Left lung (tissue), 10 donors: Measurements from ENCODE around the gene PTPRM. TPM values are rescaled to one million over a fixed set of nuclear protein-coding genes. Genes with fewer than 3 reads are reported as not detected.

Experiments
- ATAC-seq: fragments of 200-7000 bp; cut with Tn5 transposase; one replicate; pipeline ENCODE4 v1.9.1; 2020; ENCODE audit warnings: moderate library complexity
- DNase-seq, 4 donors: peaks; one replicate each; pipeline ENCODE4 v3.0.0-alpha.2; 2013 to 2020
- H3K27ac ChIP-seq, 2 donors: fragments of 200-600 bp; sonication (generic) in 1 of 2; one replicate each; pipeline versions ENCODE4 v1.5.0 to v1.8.0; 2020 to 2021
- H3K27me3 ChIP-seq, 2 donors: fragments of 200-600 bp; sonication (generic) in 1 of 2; one replicate each; pipeline versions ENCODE4 v1.5.0 to v1.8.0; 2020 to 2021
- H3K36me3 ChIP-seq, 2 donors: fragments of 200-600 bp; sonication (generic) in 1 of 2; one replicate each; pipeline versions ENCODE4 v1.5.0 to v1.8.0; 2020 to 2021
- H3K4me1 ChIP-seq, 2 donors: fragments of 200-600 bp; one replicate each; pipeline ENCODE4 v1.8.0; 2021
- H3K4me3 ChIP-seq, 2 donors: fragments of 200-600 bp; sonication (generic) in 1 of 2; one replicate each; pipeline versions ENCODE4 v1.5.0 to v1.8.0; 2020 to 2021; ENCODE audit warnings: mild to moderate bottlenecking in 1 of 2
- H3K9me3 ChIP-seq, 2 donors: fragments of 200-600 bp; sonication (generic) in 1 of 2; one replicate each; pipeline versions ENCODE4 v1.5.0 to v1.8.0; 2020 to 2021
- intact Hi-C, 2 donors: fragments of 100-400 bp; cut with DNase I; formaldehyde crosslinking; loops; one replicate each; pipeline versions ENCODE4 v1.11.2 to v1.14.2; 2022
- polyA plus RNA-seq, 6 donors: library from polyadenylated mRNA; unstranded; fragments of 120-200 nt; gene quantifications; one replicate each; pipeline ENCODE4 v1.2.1, GENCODE V29; 2013; ENCODE audit not compliant: insufficient read length in 6 of 6
- total RNA-seq, 2 donors: library from RNA; stranded (reverse); fragmentation: NEBNext Ultra II Directional; extraction: Animal tissue kit (Norgen Biotek cat#: 25700); gene quantifications; one replicate each; pipeline ENCODE4 v1.2.1, GENCODE V29; 2021
- TF ChIP-seq, protein P1 (sequence below), 2 donors: fragments of 200-600 bp; sonication (generic) in 1 of 2; IDR thresholded peaks; one replicate each; pipeline versions ENCODE4 v1.5.0 to v1.8.0; 2021; ENCODE audit warnings: antibody characterized with exemption in 2 of 2
- donor health status: DM: no; HTN: yes; CAD: no.
- donor health status: DM: no; HTN: no; CAD: no.

The PTPRM gene
- total and polyA plus RNA-seq, 8 donors = 76.4 to 99.6 (median 90.1) TPM

DNA sequence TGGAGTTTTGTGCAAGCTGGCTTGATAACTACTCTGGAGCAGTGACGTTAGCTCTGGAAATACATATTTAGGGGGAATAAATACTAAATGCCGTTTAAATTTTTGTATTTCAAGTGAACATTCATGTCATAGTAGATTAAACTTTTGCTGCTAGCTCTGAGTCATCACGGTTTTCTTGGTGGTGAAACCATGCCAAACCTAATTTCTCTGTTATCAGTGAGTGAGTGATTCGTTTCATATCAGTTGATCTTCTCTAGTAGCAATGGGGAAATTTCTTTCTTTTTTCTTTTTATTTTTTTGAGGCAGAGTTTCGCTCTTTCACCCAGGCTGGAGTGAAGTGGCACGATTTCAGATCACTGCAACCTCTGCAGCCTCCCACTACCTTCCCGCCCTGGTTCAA, 211.1 kb downstream of the PTPRM start:
- intact Hi-C loops = no loop called here

DNA sequence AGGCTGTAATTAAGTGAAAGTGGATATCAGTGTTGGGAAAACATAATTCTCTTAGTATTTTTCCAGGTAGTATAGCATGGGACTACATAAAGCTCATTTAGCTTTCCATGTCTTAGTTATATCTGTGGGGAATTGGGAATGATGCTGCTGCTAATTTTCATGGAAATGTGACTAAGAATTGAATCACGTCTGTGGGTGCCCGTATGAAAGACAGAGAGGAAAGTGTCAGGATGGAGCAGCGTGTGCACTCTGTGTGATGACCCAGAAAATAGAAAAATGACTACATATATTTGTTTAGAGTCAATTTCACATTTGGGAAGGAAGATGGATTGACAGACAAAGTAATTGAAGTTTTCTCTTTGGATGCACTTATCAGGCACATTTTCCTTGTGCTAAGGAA, 212.1 kb downstream of the PTPRM start:
- intact Hi-C loops = no loop called here
- ATAC-seq (no peak), DNase-seq (no peak)
- TF ChIP-seq, protein P1, sequence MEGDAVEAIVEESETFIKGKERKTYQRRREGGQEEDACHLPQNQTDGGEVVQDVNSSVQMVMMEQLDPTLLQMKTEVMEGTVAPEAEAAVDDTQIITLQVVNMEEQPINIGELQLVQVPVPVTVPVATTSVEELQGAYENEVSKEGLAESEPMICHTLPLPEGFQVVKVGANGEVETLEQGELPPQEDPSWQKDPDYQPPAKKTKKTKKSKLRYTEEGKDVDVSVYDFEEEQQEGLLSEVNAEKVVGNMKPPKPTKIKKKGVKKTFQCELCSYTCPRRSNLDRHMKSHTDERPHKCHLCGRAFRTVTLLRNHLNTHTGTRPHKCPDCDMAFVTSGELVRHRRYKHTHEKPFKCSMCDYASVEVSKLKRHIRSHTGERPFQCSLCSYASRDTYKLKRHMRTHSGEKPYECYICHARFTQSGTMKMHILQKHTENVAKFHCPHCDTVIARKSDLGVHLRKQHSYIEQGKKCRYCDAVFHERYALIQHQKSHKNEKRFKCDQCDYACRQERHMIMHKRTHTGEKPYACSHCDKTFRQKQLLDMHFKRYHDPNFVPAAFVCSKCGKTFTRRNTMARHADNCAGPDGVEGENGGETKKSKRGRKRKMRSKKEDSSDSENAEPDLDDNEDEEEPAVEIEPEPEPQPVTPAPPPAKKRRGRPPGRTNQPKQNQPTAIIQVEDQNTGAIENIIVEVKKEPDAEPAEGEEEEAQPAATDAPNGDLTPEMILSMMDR (IDR thresholded peaks at IDR 0.05) = no peak
- H3K27me3 ChIP-seq = no peaks in the 10 kb centered on the region
- no peaks in the 10 kb centered on the region for H3K9me3 ChIP-seq
- no peaks in the 10 kb centered on the region for H3K36me3 ChIP-seq
- H3K27ac ChIP-seq = no peak overlapping the region
- no peak overlapping the region for H3K4me3 ChIP-seq
- no peaks in the 10 kb centered on the region for H3K4me1 ChIP-seq

More for the DNA sequence above, 211.1 kb downstream of the PTPRM start:
- Histone ChIP-seq H3K36me3 (no peaks in the 10 kb centered on the region), H3K9me3 (no peaks in the 10 kb centered on the region), H3K27ac (no peak overlapping the region), H3K4me3 (no peak overlapping the region), H3K27me3 (no peaks in the 10 kb centered on the region), H3K4me1 (no peaks in the 10 kb centered on the region)
- ATAC-seq (no peak), DNase-seq (no peak)
- TF ChIP-seq, protein P1 (IDR thresholded peaks at IDR 0.05) = no peak

DNA sequence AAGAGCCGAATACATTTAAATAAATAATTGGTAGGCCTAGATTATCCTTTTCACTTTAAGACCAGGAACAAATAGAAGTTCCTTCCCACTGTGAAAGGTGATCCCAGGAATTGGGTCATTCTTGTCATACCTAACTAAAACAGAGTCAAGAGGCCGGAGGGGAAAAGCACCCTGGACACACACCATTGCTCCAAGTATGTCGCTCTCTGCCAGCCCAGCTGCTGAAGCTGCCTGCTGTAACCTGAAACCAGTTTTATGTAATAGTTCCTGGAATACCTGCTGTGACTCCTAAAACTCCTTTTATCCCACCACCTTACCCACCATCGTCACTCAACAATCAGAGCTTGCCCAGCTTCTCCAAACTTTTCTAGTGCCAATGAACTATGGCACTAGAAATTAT, 217.1 kb downstream of the PTPRM start:
- no peaks in the 10 kb centered on the region for H3K36me3 ChIP-seq
- intact Hi-C loops = no loop called here
- H3K4me1 ChIP-seq = no peaks in the 10 kb centered on the region
- ATAC-seq = no peak
- no peak overlapping the region for H3K4me3 ChIP-seq
- H3K9me3 ChIP-seq = no peaks in the 10 kb centered on the region
- H3K27me3 ChIP-seq = no peaks in the 10 kb centered on the region
- TF ChIP-seq, protein P1 (IDR thresholded peaks at IDR 0.05) = no peak
- no peak for DNase-seq
- no peak overlapping the region for H3K27ac ChIP-seq

DNA sequence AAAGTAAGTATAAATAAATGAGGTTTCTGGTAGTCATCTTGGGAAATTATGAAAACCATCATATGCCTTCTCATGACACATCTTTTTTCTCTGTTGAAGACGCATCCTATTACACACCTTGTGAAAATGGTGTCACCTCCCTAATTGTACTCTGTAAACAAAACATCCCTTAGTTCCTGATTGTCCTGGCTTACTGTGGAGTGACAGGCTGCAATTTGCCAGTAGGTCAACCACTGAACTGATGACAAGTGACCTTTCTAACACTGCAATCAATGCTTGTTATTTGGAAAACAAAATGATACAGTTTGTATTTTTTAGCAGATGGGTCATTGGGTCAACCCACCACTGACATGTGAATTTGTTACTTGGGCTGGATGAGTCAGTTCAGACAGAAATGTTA, 219.5 kb downstream of the PTPRM start:
- Histone ChIP-seq H3K36me3 (no peaks in the 10 kb centered on the region), H3K9me3 (no peaks in the 10 kb centered on the region), H3K27ac (no peak overlapping the region), H3K4me1 (peaks cover 0 to 4% of the 10 kb centered on the region in 2 donors), H3K4me3 (no peak overlapping the region), H3K27me3 (no peaks in the 10 kb centered on the region)
- intact Hi-C loops = no loop called here
- ATAC-seq = no peak
- TF ChIP-seq, protein P1 (IDR thresholded peaks at IDR 0.05) = no peak
- DNase-seq = no peak

DNA sequence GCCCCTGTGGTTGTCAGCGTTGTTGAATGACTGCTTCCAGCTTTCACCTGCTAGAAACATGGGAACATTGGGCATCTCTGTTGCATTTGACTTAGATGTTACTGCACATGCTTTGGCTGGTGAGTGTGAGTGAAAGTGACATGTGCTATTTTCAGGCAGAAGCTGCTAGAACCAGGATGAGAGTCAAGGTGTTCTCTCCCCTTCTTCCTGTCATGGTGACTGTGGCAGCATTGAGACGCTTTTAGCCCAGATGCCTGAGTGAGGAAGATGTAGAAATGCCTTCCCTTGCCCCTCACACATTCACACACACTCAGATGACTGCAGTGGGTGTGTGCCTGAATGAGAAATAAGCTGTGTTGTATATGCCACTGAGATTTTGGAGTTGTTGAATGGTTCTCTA, 220.2 kb downstream of the PTPRM start:
- DNase-seq = no peak
- TF ChIP-seq, protein P1 (IDR thresholded peaks at IDR 0.05) = no peak
- Histone ChIP-seq H3K4me1 (peaks cover 0 to 4% of the 10 kb centered on the region in 2 donors), H3K27me3 (no peaks in the 10 kb centered on the region), H3K36me3 (no peaks in the 10 kb centered on the region), H3K4me3 (no peak overlapping the region), H3K9me3 (no peaks in the 10 kb centered on the region), H3K27ac (no peak overlapping the region)
- intact Hi-C loops = no loop called here
- ATAC-seq = no peak
